GM06990 (cell line): ENCODE measurements around the gene PUM2.

Experiments used
- DNase-seq: peaks from one replicate; pipeline ENCODE4 v3.0.0-alpha.2; 2011; ENCODE audit not compliant: insufficient read length; ENCODE audit errors: extremely low read depth
- H3K27me3 ChIP-seq: replicated peaks from 2 replicates; pipeline ENCODE4 v1.6.0; 2011; ENCODE audit warnings: low read length; ENCODE audit not compliant: control insufficient read depth, insufficient read depth
- H3K36me3 ChIP-seq: 2 replicates; pipeline ENCODE4 v1.5.1; 2011; ENCODE audit warnings: low read length; ENCODE audit not compliant: control insufficient read depth, insufficient read depth
- H3K4me3 ChIP-seq: replicated peaks from 2 replicates; pipeline ENCODE4 v1.5.1; 2011; ENCODE audit warnings: low read depth, mild to moderate bottlenecking, control low read depth, low read length
- CTCF ChIP-seq: IDR thresholded peaks from 2 replicates; pipeline ENCODE4 v1.5.1; 2011; ENCODE audit warnings: low read length, control low read depth, mild to moderate bottlenecking, inconsistent platforms; ENCODE audit not compliant: insufficient read depth, poor library complexity, severe bottlenecking

The PUM2 gene

GRCh38 chr2:20307311-20307710 lies 43.3 kb downstream of the PUM2 start:
- no peak for TF ChIP-seq CTCF
- H3K4me3 ChIP-seq = no peak overlapping the region
- H3K36me3 ChIP-seq = peaks cover 6% of the 10 kb centered on the region
- H3K27me3 ChIP-seq = no peaks in the 10 kb centered on the region
- DNase-seq = no peak

- Histone ChIP-seq H3K27me3 (no peaks in the 10 kb centered on the region), H3K36me3 (peaks cover 8% of the 10 kb centered on the region), H3K4me3 (no peak overlapping the region)
- TF ChIP-seq CTCF = no peak
- no peak for DNase-seq
Measured at GRCh38 chr2:20304411-20304810, 46.2 kb downstream of the PUM2 start.

- DNase-seq = no peak
- no peak for TF ChIP-seq CTCF
- H3K27me3 ChIP-seq = no peaks in the 10 kb centered on the region
- H3K36me3 ChIP-seq = peaks cover 11% of the 10 kb centered on the region
- no peak overlapping the region for H3K4me3 ChIP-seq
Measured at GRCh38 chr2:20303966-20304365, 46.7 kb downstream of the PUM2 start.

GRCh38 chr2:20302019-20302418 lies 48.6 kb downstream of the PUM2 start:
- no peak for DNase-seq
- no peak overlapping the region for H3K4me3 ChIP-seq
- H3K36me3 ChIP-seq = peaks cover 12% of the 10 kb centered on the region
- TF ChIP-seq CTCF = no peak
- no peaks in the 10 kb centered on the region for H3K27me3 ChIP-seq

- TF ChIP-seq CTCF = no peak
- Histone ChIP-seq H3K36me3 (peaks cover 8% of the 10 kb centered on the region), H3K4me3 (no peak overlapping the region), H3K27me3 (no peaks in the 10 kb centered on the region)
- DNase-seq = no peak
Measured at GRCh38 chr2:20300656-20301055, 50.0 kb downstream of the PUM2 start.

GRCh38 chr2:20299113-20299512 lies 51.5 kb downstream of the PUM2 start:
- Histone ChIP-seq H3K27me3 (no peaks in the 10 kb centered on the region), H3K36me3 (peaks cover 10% of the 10 kb centered on the region), H3K4me3 (no peak overlapping the region)
- no peak for TF ChIP-seq CTCF
- no peak for DNase-seq
